ENCODE data around the gene KRTAP10-12. TPM values are rescaled to one million over a fixed set of nuclear protein-coding genes. Genes with fewer than 3 reads are reported as not detected.

Gene KRTAP10-12
- total RNA-seq, 4 donors from 2014 or later: not detected

GRCh38 chr21:44729336-44730027, 32.5 kb downstream of the KRTAP10-12 start:
- intact Hi-C loops (cut with DNase I): no loop called here
- WGBS, 2 donors: 91 to 94% methylated on average over 4 to 23 of the region's 23 CpGs
- TF ChIP-seq, protein P1, sequence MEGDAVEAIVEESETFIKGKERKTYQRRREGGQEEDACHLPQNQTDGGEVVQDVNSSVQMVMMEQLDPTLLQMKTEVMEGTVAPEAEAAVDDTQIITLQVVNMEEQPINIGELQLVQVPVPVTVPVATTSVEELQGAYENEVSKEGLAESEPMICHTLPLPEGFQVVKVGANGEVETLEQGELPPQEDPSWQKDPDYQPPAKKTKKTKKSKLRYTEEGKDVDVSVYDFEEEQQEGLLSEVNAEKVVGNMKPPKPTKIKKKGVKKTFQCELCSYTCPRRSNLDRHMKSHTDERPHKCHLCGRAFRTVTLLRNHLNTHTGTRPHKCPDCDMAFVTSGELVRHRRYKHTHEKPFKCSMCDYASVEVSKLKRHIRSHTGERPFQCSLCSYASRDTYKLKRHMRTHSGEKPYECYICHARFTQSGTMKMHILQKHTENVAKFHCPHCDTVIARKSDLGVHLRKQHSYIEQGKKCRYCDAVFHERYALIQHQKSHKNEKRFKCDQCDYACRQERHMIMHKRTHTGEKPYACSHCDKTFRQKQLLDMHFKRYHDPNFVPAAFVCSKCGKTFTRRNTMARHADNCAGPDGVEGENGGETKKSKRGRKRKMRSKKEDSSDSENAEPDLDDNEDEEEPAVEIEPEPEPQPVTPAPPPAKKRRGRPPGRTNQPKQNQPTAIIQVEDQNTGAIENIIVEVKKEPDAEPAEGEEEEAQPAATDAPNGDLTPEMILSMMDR (IDR thresholded peaks at IDR 0.05): no peak
- no peak for TF ChIP-seq POLR2A (IDR thresholded peaks at IDR 0.05)
- Histone ChIP-seq H3K4me1 (no peaks in the 10 kb centered on the region), H3K36me3 (no peaks in the 10 kb centered on the region), H3K4me3 (replicated peaks in 1 of 3) (no peak overlapping the region), H3K27ac (no peak overlapping the region), H3K9me3 (no peaks in the 10 kb centered on the region), H3K27me3 (no peaks in the 10 kb centered on the region)
- no peak for DNase-seq

GRCh38 chr21:44730028-44730395, 33.0 kb downstream of the KRTAP10-12 start:
- no peaks in the 10 kb centered on the region for H3K9me3 ChIP-seq
- 93 to 95% methylated on average over 7 of the region's 7 CpGs for WGBS, 2 donors
- TF ChIP-seq, protein P1 (IDR thresholded peaks at IDR 0.05): no peak
- TF ChIP-seq POLR2A (IDR thresholded peaks at IDR 0.05): no peak
- no peaks in the 10 kb centered on the region for H3K4me1 ChIP-seq
- H3K27me3 ChIP-seq: no peaks in the 10 kb centered on the region
- no peaks in the 10 kb centered on the region for H3K36me3 ChIP-seq
- intact Hi-C loops (cut with DNase I): no loop called here
- DNase-seq: no peak
- no peak overlapping the region for H3K4me3 ChIP-seq (replicated peaks in 1 of 3)
- H3K27ac ChIP-seq: no peak overlapping the region

- H3K36me3 ChIP-seq: no peaks in the 10 kb centered on the region
- 72 to 77% methylated on average over 9 of the region's 9 CpGs for WGBS, 2 donors
- H3K27ac ChIP-seq: no peak overlapping the region
- intact Hi-C loops (cut with DNase I): no loop called here
- H3K4me1 ChIP-seq: no peaks in the 10 kb centered on the region
- TF ChIP-seq, protein P1 (IDR thresholded peaks at IDR 0.05): no peak
- TF ChIP-seq POLR2A (IDR thresholded peaks at IDR 0.05): no peak
- no peak for DNase-seq
- no peaks in the 10 kb centered on the region for H3K9me3 ChIP-seq
- H3K27me3 ChIP-seq: no peaks in the 10 kb centered on the region
- H3K4me3 ChIP-seq (replicated peaks in 1 of 3): no peak overlapping the region
Observed at GRCh38 chr21:44730951-44731579, 34.1 kb downstream of the KRTAP10-12 start.

DNA sequence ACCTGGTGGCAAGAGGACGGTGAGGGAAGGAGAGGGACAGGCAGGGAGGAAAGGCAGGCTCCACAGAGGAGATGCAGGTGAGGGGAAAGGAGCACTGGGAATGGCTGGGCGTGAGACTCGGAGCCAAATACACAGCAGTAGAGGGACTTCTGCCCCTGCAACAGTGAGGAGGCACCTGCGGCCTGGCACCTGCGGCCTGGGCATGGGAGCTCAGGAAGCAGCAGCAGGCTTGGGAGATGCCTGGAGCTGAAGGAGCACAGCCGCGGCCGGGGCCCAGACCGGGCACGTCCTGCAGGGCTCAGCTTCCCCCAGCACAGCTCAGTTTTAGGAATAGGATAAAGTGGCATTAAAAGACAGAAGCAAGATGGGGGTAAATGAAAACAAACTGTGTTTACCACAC, 35.3 kb downstream of the KRTAP10-12 start:
- Histone ChIP-seq H3K36me3 (no peaks in the 10 kb centered on the region), H3K4me1 (no peaks in the 10 kb centered on the region), H3K27ac (no peak overlapping the region), H3K9me3 (no peaks in the 10 kb centered on the region), H3K27me3 (no peaks in the 10 kb centered on the region), H3K4me3 (replicated peaks in 1 of 3) (no peak overlapping the region)
- no peak for DNase-seq
- WGBS, 2 donors: 93 to 95% methylated on average over 10 of the region's 10 CpGs
- TF ChIP-seq POLR2A (IDR thresholded peaks at IDR 0.05): no peak
- TF ChIP-seq, protein P1 (IDR thresholded peaks at IDR 0.05): no peak
- intact Hi-C loops (cut with DNase I): no loop called here

- WGBS, 2 donors: 65 to 71% methylated on average over 6 to 10 of the region's 11 CpGs
Observed at GRCh38 chr21:44732956-44733355, 36.0 kb downstream of the KRTAP10-12 start.

More at GRCh38 chr21:44732956-44733355, 36.0 kb downstream of the KRTAP10-12 start:
- no peaks in the 10 kb centered on the region for H3K4me1 ChIP-seq
- no peak for DNase-seq
- intact Hi-C loops (cut with DNase I): no loop called here
- TF ChIP-seq, protein P1 (IDR thresholded peaks at IDR 0.05): no peak
- no peak for TF ChIP-seq POLR2A (IDR thresholded peaks at IDR 0.05)
- no peak overlapping the region for H3K4me3 ChIP-seq (replicated peaks in 1 of 3)
- no peaks in the 10 kb centered on the region for H3K9me3 ChIP-seq
- no peaks in the 10 kb centered on the region for H3K27me3 ChIP-seq
- H3K36me3 ChIP-seq: no peaks in the 10 kb centered on the region
- H3K27ac ChIP-seq: no peak overlapping the region
